Hepatocyte (in vitro differentiated cells): Measurements from ENCODE around the gene LSS. TPM values are rescaled to one million over a fixed set of nuclear protein-coding genes. Genes with fewer than 3 reads are reported as not detected.

ENCODE experiments used
- DNase-seq: peaks from one replicate; pipeline ENCODE4 v3.0.0-alpha.2; 2016; ENCODE audit warnings: low spot score
- H2AFZ ChIP-seq: fragments of 200-600 bp; sonication (generic); 2 replicates; pipeline ENCODE4 v1.6.0; 2016; ENCODE audit warnings: antibody characterized with exemption, mild to moderate bottlenecking
- H3K27ac ChIP-seq: fragments of 200-600 bp; sonication (generic); 2 replicates; pipeline ENCODE4 v1.5.1; 2016; ENCODE audit warnings: mild to moderate bottlenecking
- H3K27me3 ChIP-seq: fragments of 200-600 bp; sonication (generic); 2 replicates; pipeline ENCODE4 v1.6.1; 2016
- H3K36me3 ChIP-seq: fragments of 200-600 bp; sonication (generic); replicated peaks from 2 replicates; pipeline ENCODE4 v1.5.1; 2016; ENCODE audit warnings: low read depth; ENCODE audit not compliant: insufficient read depth
- H3K4me1 ChIP-seq: fragments of 200-600 bp; sonication (generic); 2 replicates; pipeline ENCODE4 v1.5.1; 2016; ENCODE audit warnings: mild to moderate bottlenecking, moderate library complexity; ENCODE audit not compliant: insufficient read depth
- H3K4me2 ChIP-seq: fragments of 200-600 bp; sonication (generic); 2 replicates; pipeline ENCODE4 v1.6.0; 2016
- H3K4me3 ChIP-seq: fragments of 200-600 bp; sonication (generic); 2 replicates; pipeline ENCODE4 v1.5.1; 2016; ENCODE audit warnings: mild to moderate bottlenecking
- H3K79me2 ChIP-seq: fragments of 200-600 bp; sonication (generic); 2 replicates; pipeline ENCODE4 v1.6.0; 2017; ENCODE audit warnings: mild to moderate bottlenecking
- H3K9me2 ChIP-seq: fragments of 200-600 bp; sonication (generic); replicated peaks from 2 replicates; pipeline ENCODE4 v1.6.0; 2017; ENCODE audit warnings: mild to moderate bottlenecking; ENCODE audit not compliant: insufficient read depth
- H3K9me3 ChIP-seq: fragments of 200-600 bp; sonication (generic); 2 replicates; pipeline ENCODE4 v1.5.1; 2016; ENCODE audit warnings: low read depth, mild to moderate bottlenecking
- H4K20me1 ChIP-seq: fragments of 200-600 bp; sonication (generic); 2 replicates; pipeline ENCODE4 v1.6.0; 2016; ENCODE audit warnings: mild to moderate bottlenecking; ENCODE audit not compliant: insufficient read depth, poor library complexity, severe bottlenecking
- EZH2 ChIP-seq: fragments of 200-600 bp; sonication (generic); IDR thresholded peaks from 2 replicates; pipeline ENCODE4 v1.6.1; 2016; ENCODE audit warnings: antibody characterized with exemption, mild to moderate bottlenecking, borderline replicate concordance
- EZH2phosphoT487 ChIP-seq: fragments of 200-600 bp; sonication (generic); IDR thresholded peaks from one replicate; pipeline ENCODE4 v1.6.1; 2018; ENCODE audit warnings: antibody characterized with exemption, mild to moderate bottlenecking, low read depth, moderate library complexity; ENCODE audit not compliant: unreplicated experiment, severe bottlenecking
- WGBS: methylation state at CpG from one replicate; pipeline ENCODE4 v1.1.6; 2016; ENCODE audit warnings: low lambda C conversion rate; ENCODE audit errors: missing lambda C conversion rate; 5-methylcytosine and 5-hydroxymethylcytosine counted together
- polyA plus RNA-seq: library from polyadenylated mRNA; unstranded; fragments of >200 nt; fragmentation: Nextera tagmentation; extraction: Ambion mirVana; gene quantifications from 2 replicates; pipeline ENCODE4 v1.2.1, GENCODE V29; 2016
- total RNA-seq: library from RNA; depleted of rRNA; stranded (reverse); fragments of >200 nt; gene quantifications from 2 replicates; pipeline ENCODE4 v1.2.3, GENCODE V29; 2014
- TF ChIP-seq, protein P1 (sequence below): fragments of 200-600 bp; sonication (generic); IDR thresholded peaks from 2 replicates; pipeline ENCODE4 v1.5.1; 2016; ENCODE audit warnings: antibody characterized with exemption, mild to moderate bottlenecking; ENCODE audit not compliant: poor library complexity

Gene LSS
- total and polyA plus RNA-seq, 2 experiments from 2014 or later, result 131 to 146 TPM

DNA sequence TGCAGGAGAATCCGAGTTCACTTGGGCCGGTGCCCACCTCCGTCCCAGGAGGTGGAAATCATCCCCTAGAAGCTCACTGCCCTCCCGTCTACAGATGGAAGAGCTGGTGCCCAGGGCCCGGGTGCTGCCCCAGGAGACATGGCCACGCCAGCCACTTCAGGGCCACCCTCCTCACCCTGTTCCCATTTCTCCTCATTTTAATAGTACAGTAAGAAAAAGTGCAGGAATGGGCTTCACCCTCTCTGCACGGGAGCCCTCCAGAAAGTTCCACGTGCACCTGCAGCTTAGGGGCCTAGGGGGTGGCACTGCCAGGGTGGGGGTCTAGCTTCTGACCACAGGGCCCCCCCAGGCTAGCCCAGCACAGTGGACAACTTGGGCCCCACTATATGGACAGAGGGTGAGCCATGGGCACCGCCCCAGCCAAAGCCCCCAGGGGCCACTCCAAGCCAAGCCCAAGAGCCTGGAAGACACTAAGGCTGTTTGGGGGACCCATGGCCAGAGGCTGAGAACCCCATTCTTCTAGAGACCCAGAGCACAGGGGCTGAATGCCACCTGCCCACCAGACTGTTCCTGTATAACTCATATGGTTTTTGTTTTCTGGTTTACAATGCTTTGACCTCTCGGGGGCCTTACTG is 69.8 kb downstream of the LSS start:
- TF ChIP-seq, protein P1, sequence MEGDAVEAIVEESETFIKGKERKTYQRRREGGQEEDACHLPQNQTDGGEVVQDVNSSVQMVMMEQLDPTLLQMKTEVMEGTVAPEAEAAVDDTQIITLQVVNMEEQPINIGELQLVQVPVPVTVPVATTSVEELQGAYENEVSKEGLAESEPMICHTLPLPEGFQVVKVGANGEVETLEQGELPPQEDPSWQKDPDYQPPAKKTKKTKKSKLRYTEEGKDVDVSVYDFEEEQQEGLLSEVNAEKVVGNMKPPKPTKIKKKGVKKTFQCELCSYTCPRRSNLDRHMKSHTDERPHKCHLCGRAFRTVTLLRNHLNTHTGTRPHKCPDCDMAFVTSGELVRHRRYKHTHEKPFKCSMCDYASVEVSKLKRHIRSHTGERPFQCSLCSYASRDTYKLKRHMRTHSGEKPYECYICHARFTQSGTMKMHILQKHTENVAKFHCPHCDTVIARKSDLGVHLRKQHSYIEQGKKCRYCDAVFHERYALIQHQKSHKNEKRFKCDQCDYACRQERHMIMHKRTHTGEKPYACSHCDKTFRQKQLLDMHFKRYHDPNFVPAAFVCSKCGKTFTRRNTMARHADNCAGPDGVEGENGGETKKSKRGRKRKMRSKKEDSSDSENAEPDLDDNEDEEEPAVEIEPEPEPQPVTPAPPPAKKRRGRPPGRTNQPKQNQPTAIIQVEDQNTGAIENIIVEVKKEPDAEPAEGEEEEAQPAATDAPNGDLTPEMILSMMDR, result no peak
- TF ChIP-seq EZH2phosphoT487 (no peak), EZH2 (no peak)
- Histone ChIP-seq H3K27ac (no peak overlapping the region), H3K27me3 (no peaks in the 10 kb centered on the region), H3K4me2 (no peak overlapping the region), H3K4me1 (peaks cover under 1% of the 10 kb centered on the region), H3K4me3 (no peak overlapping the region), H3K79me2 (no peaks in the 10 kb centered on the region), H3K36me3 (no peaks in the 10 kb centered on the region), H3K9me3 (no peaks in the 10 kb centered on the region), H3K9me2 (no peaks in the 10 kb centered on the region), H4K20me1 (no peaks in the 10 kb centered on the region), H2AFZ (no peak overlapping the region)
- WGBS, result 95% methylated on average over 10 of the region's 10 CpGs
- DNase-seq, result peak; percentile 2

DNA sequence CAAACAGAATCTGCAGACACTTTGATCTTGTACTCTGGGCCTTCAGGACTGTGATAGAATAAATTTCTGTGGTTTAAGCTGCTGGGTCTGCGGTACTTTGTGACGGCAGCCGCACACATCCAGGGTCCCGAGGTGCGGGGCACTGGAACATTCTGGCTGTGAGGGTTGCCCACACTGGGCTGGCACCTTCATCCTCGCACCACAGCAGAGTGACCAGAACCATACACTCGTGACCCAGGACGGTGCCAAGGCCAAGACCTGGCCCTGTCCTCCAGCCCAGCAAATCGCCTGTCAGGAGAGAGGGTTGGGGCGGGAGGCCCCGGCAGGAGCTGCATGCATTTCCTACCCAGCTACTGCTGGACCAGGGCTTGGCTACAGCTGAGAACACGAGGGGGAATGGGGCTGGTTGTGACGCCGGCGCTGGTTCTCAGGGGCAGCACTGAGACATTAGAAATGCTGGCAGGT is 70.6 kb downstream of the LSS start:
- H2AFZ ChIP-seq, result no peak overlapping the region
- H4K20me1 ChIP-seq, result no peaks in the 10 kb centered on the region
- TF ChIP-seq EZH2phosphoT487, result no peak
- no peak for TF ChIP-seq EZH2
- TF ChIP-seq, protein P1, result no peak
- H3K9me3 ChIP-seq, result no peaks in the 10 kb centered on the region
- DNase-seq, result peak; percentile 3
- no peaks in the 10 kb centered on the region for H3K79me2 ChIP-seq
- H3K9me2 ChIP-seq, result no peaks in the 10 kb centered on the region
- no peaks in the 10 kb centered on the region for H3K36me3 ChIP-seq
- H3K4me1 ChIP-seq, result peaks cover 5% of the 10 kb centered on the region
- no peak overlapping the region for H3K4me2 ChIP-seq
- no peak overlapping the region for H3K4me3 ChIP-seq
- no peaks in the 10 kb centered on the region for H3K27me3 ChIP-seq
- 96% methylated on average over 15 of the region's 15 CpGs for WGBS
- H3K27ac ChIP-seq, result no peak overlapping the region

DNA sequence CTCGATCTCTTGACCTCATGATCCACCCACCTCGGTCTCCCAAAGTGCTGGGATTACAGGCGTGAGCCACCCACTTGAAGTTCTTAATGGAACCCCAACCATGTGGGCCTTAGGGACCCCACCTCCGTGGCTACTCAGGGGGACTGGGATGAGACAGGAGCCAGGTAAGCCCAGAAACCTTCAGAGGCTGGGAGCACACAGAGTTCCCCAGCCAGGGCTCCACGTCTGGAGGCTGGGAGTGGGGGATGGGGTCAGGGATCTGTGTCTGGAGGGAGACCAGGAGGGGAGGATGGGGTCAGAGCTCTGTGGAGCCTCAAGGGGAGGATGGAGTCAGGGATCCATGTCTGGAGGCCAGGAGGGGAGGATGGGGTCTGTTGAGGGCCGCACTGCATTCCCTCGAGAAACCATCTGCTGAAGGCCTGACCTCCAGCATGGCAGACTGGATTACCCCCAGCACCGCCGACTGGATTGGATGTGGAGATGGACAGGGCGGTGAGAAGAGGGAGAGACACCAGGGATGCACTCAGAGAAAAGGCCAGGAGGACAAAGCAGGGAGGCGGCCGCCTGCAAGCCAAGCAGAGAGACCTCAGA is 71.1 kb downstream of the LSS start:
- H3K27me3 ChIP-seq, result no peaks in the 10 kb centered on the region
- no peak overlapping the region for H2AFZ ChIP-seq
- TF ChIP-seq EZH2 (no peak), EZH2phosphoT487 (no peak)
- TF ChIP-seq, protein P1, result no peak
- no peak overlapping the region for H3K4me3 ChIP-seq
- H3K9me2 ChIP-seq, result no peaks in the 10 kb centered on the region
- H3K79me2 ChIP-seq, result no peaks in the 10 kb centered on the region
- H3K4me2 ChIP-seq, result no peak overlapping the region
- H3K4me1 ChIP-seq, result peaks cover 5% of the 10 kb centered on the region
- WGBS, result 95% methylated on average over 12 of the region's 12 CpGs
- no peaks in the 10 kb centered on the region for H3K36me3 ChIP-seq
- no peaks in the 10 kb centered on the region for H4K20me1 ChIP-seq
- H3K9me3 ChIP-seq, result no peaks in the 10 kb centered on the region
- DNase-seq, result peak; percentile 4
- H3K27ac ChIP-seq, result no peak overlapping the region
